Measurements from ENCODE around the gene MDK. TPM values are rescaled to one million over a fixed set of nuclear protein-coding genes. Genes with fewer than 3 reads are reported as not detected.

MDK gene
- total and polyA plus RNA-seq, 10 donors = 16.2 to 52.8 (median 27.4) TPM

GRCh38 chr11:46345131-46345597, 36.3 kb upstream of the MDK start:
- H3K27ac ChIP-seq = peak overlapping the region; percentile 57 to 92 (median 82)
- TF ChIP-seq POLR2AphosphoS5 (IDR thresholded peaks at IDR 0.05) (peak; percentile 67 to 83 (median 82)), POLR2A (IDR thresholded peaks at IDR 0.05) (no peak)
- peak; percentile 93 for DNase-seq
- H3K9me3 ChIP-seq = no peaks in the 10 kb centered on the region
- no peaks in the 10 kb centered on the region for H3K27me3 ChIP-seq (replicated peaks in 1 of 7)
- H3K4me3 ChIP-seq = peak overlapping the region; percentile 25 to 96 (median 54)
- 16 to 37% (median 20%) methylated on average over 11 to 20 of the region's 20 CpGs for WGBS, 5 donors
- H3K36me3 ChIP-seq = peaks cover 0 to 1% (median 0%) of the 10 kb centered on the region in 6 donors
- peaks cover 45 to 89% (median 64%) of the 10 kb centered on the region in 6 donors for H3K4me1 ChIP-seq
- intact Hi-C loops (cut with DNase I; ENCODE audit: low total_unique reads) = no loop called here

DNA sequence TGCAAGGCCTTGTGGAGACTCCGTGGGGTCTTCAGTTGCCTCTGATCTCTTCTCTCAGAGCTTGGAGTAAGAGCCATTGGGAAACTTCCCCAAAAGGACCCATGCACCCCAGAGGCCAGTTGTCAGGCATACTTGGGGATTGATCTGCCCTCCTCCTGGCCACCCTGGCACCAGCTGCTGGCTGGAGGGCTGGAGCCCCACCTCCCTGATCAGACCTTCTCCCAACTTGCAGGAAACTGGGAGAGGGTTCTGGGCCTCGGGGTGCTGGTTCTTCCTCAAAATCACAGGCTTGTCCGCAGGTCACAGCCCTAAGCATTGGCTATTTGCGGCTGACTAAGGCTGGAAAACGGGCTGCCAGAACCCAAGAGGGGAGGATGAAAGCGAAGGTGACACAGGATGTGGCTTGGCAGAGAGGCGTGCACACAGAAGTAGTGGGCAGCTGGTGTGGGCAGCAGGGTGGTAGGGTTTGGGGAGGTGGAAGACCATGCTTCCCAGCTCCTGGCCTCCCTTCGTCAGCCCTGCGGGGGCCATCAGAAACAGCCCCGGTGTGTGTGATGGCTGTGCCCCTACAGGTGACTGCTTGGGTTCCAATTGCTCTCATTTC, 35.5 kb upstream of the MDK start:
- Histone ChIP-seq H3K4me3 (peak overlapping the region; percentile 25 to 96 (median 54)), H3K4me1 (peaks cover 47 to 94% (median 72%) of the 10 kb centered on the region in 6 donors), H3K27ac (peak overlapping the region; percentile 57 to 92 (median 82)), H3K36me3 (peaks cover 0 to 9% (median 0%) of the 10 kb centered on the region in 6 donors), H3K27me3 (replicated peaks in 1 of 7) (no peaks in the 10 kb centered on the region), H3K9me3 (no peaks in the 10 kb centered on the region)
- intact Hi-C loops (cut with DNase I; ENCODE audit: low total_unique reads) = no loop called here
- peak; percentile 86 for DNase-seq
- TF ChIP-seq, protein P1, sequence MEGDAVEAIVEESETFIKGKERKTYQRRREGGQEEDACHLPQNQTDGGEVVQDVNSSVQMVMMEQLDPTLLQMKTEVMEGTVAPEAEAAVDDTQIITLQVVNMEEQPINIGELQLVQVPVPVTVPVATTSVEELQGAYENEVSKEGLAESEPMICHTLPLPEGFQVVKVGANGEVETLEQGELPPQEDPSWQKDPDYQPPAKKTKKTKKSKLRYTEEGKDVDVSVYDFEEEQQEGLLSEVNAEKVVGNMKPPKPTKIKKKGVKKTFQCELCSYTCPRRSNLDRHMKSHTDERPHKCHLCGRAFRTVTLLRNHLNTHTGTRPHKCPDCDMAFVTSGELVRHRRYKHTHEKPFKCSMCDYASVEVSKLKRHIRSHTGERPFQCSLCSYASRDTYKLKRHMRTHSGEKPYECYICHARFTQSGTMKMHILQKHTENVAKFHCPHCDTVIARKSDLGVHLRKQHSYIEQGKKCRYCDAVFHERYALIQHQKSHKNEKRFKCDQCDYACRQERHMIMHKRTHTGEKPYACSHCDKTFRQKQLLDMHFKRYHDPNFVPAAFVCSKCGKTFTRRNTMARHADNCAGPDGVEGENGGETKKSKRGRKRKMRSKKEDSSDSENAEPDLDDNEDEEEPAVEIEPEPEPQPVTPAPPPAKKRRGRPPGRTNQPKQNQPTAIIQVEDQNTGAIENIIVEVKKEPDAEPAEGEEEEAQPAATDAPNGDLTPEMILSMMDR (IDR thresholded peaks at IDR 0.05 in 8 of 11, conservative IDR thresholded peaks at IDR 0.05 in 3 of 11) = no peak
- TF ChIP-seq POLR2AphosphoS5 (IDR thresholded peaks at IDR 0.05) = no peak
- WGBS, 5 donors = 15 to 29% (median 23%) methylated on average over 7 to 10 of the region's 10 CpGs

GRCh38 chr11:46346886-46347636, 34.4 kb upstream of the MDK start, which contains the start of gene DGKZ:
DGKZ (plus strand) TSS chr11:46347463; CDS start chr11:46347660, 197 bp downstream.
- peak within 1 kb of the TSS; percentile 66 to 96 (median 78) for H3K4me3 ChIP-seq
- peak; percentile 99 for DNase-seq
- intact Hi-C loops (cut with DNase I; ENCODE audit: low total_unique reads) = no loop called here
- WGBS, 5 donors = 3 to 17% (median 6%) methylated on average over 13 to 80 of the region's 80 CpGs
- H3K4me1 ChIP-seq = peaks cover 50 to 94% (median 78%) of the 10 kb centered on the region in 6 donors
- TF ChIP-seq, protein P1 (IDR thresholded peaks at IDR 0.05 in 8 of 11, conservative IDR thresholded peaks at IDR 0.05 in 3 of 11) = peak in 10 of 11 experiments; percentile 53 to 99 (median 95)
- TF ChIP-seq POLR2A (IDR thresholded peaks at IDR 0.05) (peak in 1 of 3 donors; percentile 91), POLR2AphosphoS5 (IDR thresholded peaks at IDR 0.05) (peak; percentile 45 to 71 (median 69))
- H3K27ac ChIP-seq = peak within 1 kb of the TSS; percentile 57 to 92 (median 82)
- no peaks in the 10 kb centered on the region for H3K9me3 ChIP-seq
- H3K27me3 ChIP-seq (replicated peaks in 1 of 7) = no peaks in the 10 kb centered on the region
- H3K36me3 ChIP-seq = peaks cover 0 to 15% (median 0%) of the 10 kb centered on the region in 6 donors

DNA sequence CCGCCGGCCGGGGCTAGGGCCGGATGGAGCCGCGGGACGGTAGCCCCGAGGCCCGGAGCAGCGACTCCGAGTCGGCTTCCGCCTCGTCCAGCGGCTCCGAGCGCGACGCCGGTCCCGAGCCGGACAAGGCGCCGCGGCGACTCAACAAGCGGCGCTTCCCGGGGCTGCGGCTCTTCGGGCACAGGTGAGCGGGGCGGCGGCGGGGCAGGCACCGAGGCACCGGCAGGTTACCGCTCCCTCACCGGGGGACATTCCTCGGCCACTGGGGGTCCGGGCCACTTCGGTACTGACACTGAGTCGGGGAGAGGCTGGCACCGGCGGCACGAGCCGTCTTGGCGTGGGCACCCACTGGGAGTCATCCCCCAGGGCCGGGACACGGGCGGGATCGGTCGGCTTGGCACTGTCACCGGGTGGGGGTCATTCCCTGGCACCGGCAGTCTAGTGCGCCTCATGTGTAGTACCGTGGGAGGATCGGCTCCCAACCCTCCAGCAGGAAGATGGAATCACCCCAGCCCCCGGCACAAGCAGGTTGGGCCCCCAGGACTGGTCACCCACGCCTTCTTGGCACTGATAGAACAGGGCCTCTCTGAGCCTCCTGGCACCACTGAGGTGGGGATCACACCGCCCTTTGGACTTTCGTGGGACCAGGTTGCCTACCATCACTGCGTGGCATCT, 33.7 kb upstream of the MDK start:
- 2 to 26% (median 13%) methylated on average over 41 to 63 of the region's 63 CpGs for WGBS, 5 donors
- TF ChIP-seq, protein P1 (IDR thresholded peaks at IDR 0.05 in 8 of 11, conservative IDR thresholded peaks at IDR 0.05 in 3 of 11) = no peak
- no peak for TF ChIP-seq POLR2A (IDR thresholded peaks at IDR 0.05)
- TF ChIP-seq POLR2AphosphoS5 (IDR thresholded peaks at IDR 0.05) = no peak
- peaks cover 51 to 94% (median 78%) of the 10 kb centered on the region in 6 donors for H3K4me1 ChIP-seq
- peak overlapping the region; percentile 66 to 96 (median 78) for H3K4me3 ChIP-seq
- no peaks in the 10 kb centered on the region for H3K27me3 ChIP-seq (replicated peaks in 1 of 7)
- intact Hi-C loops (cut with DNase I; ENCODE audit: low total_unique reads) = no loop called here
- no peaks in the 10 kb centered on the region for H3K9me3 ChIP-seq
- H3K27ac ChIP-seq = peak overlapping the region; percentile 24 to 92 (median 80)
- DNase-seq = peak; percentile 94
- peaks cover 0 to 15% (median 0%) of the 10 kb centered on the region in 6 donors for H3K36me3 ChIP-seq
